HG03439 (cell line): ENCODE results near the gene GZMM.

Experiments
- ATAC-seq: cut with Tn5 transposase; IDR thresholded peaks from one replicate; pipeline ENCODE4 v1.9.1; 2021; ENCODE audit warnings: mild to moderate bottlenecking, moderate library complexity; ENCODE audit not compliant: unreplicated experiment

Gene GZMM

DNA sequence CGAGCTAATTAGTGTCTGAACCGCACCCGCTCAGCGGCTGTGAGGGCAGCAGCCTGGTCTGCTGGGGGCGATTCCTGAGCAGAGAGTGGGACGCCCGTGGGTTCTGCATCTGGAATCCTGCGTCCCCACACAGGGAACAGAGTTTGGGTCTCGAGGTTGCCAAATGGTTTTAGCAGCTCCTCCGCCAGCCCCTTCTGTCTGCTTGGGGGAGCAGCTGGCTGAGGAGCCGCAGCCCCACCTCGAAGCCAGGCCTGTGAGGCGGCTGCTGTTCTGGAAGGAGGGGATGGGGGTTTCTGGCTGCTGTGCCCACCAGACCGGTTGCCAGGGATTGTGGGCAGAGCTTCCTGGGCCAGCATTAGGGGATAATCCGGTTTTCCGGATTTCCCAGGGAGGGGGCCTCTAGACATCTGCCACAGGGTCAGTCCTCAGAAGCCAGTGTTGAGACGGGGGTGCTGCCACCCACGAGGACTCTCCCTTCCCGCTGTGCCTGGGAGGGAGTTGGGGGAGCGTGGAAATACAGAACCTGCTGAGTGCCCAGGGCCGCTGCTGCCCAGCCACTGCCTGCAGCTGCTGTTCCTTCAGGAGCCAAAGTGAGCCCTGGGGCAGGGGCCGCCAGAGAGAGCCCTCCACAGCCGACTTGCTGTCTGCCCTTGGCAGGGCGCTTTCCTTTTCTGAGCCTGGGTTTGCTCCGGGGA lies 10.3 kb upstream of the GZMM start:
- no peak for ATAC-seq

DNA sequence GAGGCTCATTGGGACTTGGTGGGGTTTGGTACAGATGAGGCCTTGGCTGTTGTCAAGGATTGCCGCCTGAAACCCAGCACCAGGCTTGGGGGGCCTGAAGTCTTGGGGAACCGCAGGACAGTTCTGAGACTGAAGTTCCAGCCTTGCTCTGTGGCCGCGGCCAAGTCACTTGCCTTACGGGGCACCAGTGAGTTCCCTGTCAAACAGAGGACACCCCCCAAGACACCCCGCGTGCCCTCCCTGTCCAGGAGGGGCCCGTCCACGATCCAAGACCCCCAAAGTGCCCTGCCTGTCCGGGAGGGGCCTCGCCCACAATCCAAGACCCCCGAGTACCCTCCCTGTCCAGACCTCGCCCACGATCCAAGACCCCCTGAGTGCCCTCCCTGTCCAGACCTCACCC lies 9.8 kb upstream of the GZMM start:
- ATAC-seq, result no peak

DNA sequence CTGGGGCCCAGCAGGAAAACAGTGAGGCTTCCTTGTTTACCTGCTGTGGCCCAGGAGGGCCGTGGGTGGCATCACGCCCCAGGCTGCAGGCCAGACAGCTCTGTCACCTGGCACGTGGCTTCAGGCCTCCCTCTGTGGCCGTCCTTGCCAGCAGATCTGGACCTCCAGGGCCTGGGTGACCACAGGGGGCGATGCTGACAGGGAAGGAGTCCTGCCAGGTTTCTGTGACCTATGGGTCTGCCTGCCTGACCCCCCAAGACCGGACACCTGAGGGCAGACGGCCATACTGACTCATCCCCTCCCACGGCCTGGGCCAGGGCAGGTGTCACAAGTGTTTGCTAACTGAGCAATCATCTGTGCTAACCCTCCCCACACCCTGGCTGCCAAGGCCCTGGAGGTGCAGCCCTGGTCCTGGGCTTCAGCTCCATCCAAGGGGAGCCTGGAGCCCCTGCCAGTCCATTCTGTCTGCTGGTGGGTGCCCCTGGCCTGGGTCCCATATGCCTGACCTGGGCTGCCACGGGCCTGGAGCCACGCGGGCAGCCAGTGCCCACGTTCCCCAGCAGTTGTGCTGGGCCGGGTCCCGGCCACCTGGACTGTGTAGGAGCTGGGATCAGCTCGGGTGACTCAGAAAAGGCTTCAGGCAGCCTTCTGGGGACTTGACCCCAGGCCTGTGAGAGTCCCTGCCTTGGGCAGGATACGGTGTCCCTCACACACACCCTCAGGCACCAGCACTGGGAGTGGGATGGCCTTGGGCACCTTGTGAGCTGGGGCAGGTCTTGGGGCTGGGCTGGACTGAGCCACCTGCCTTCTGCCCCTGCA lies 8.6 kb upstream of the GZMM start:
- ATAC-seq, result no peak

DNA sequence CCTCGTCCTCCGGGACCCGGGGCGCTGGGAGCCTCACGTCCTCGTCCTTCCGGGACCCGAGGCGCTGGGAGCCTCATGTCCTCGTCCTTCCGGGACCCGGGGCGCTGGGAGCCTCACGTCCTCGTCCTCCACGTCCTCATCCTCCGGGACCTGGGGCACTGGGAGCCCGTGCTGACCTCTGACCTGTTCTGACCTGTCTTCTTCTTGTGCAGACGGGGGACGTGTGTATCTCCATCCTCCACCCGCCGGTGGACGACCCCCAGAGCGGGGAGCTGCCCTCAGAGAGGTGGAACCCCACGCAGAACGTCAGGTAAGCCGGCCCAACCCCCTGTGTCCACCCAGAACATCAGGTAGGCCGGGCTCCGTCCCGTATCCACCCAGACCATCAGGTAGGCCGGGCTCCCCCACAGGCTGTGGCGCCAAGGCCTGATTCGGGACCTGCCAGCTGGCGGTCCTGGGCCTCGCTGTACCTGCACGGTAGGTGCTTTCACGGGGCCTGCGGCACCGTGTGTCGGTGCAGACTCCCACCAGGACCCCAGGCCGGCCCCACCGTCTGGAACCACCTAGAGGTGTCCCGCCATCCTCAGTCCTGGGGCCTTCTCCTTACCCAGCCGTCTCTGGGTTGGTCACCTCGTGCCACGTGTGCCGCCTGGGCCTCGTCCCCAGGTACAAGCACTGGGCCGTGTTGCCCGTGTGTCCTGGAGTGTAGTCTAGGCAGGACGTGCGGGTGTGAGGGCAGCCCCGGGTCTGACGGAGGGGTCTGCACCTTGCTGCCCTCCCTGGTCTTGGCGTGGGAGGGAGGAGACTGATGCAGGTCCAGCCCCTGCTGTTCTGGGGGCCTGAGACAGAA lies 7.6 kb upstream of the GZMM start:
- ATAC-seq, result no peak

DNA sequence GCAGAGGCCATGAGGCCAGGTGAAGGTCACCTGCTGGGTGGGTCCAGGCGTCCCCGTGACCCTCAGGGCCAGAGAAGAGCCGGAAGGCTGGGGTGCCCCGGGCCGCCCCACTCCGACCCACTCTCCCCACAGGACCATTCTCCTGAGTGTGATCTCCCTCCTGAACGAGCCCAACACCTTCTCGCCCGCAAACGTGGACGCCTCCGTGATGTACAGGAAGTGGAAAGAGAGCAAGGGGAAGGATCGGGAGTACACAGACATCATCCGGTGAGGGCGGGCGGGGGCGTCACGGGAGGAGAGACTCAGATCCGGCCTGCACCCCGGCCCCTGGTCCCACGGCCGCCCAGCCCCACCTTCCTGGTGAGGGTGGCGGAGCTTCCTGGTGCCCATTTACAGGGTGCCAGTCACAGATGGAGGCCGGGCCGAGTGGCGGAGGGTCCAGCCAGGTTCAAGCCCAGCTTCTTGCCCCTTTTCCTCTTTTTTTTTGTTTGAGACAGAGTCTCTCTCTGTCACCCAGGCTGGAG lies 6.9 kb upstream of the GZMM start:
- no peak for ATAC-seq

DNA sequence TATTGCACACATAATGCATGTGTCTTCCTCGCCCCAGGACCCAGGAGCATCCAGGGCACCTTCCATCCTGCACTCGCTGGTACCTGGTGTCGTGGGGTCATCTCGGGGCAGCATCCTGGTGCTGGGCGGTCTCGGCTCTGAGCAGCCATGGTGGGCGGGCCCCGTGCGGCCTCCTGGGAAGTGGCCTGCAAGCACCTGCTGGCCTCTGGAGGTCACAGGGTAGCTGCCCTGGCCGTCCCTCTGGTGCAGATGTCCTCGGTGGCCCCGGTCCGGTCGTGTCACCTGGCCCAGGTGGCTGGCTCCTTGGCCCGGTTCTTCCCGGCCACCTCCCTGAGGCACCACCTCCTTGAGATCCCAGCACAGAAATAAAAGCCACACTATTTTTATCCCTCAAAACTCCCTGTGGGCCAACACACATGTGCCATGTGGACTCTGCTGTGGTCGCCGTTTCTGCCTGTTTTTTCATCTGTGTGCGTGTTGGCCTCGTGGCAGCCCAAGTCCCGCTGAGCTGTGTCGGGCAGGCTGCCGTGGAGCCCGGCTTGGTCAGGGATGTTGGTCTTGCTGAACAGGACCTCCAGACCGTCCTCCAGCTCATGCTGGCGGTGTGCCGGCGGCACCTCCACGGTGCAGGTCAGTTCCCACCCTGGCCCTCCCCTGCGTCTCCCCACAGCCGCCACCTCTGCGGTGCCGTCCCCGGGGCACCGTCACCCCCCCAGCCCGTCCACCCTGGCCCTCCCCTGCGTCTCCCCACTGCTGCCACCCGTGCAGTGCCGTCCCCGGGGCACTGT lies 5.0 kb upstream of the GZMM start:
- ATAC-seq, result no peak

DNA sequence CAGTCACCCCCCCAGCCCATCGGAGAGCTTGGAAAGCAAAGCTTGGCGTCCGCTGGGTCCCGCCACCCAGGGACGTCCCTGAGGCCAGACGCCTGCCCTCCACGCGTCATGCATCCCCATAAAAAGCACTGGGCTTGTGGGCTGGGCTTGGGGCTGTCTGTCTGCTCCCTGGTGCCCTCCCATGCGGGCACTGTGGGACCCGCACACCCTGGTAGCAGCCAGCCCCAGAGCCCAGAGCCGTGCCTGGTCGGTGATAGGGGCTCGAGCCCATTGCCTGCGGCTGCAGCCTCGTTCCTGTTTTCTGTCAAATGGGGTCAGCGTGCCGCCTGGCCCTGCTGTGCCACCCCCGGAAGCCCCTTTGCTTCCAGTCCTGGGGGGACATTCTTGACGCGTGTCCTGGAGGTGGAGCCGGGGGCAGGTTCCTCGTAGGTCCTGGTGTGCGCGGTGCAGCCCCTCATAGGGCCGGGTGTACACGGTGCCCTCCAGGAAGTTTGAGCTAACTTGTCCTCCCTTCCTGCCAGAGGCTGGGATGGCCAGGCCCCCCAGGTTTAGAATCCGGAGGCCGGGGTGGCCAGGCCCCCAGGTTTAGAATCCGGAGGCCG lies 4.3 kb upstream of the GZMM start:
- no peak for ATAC-seq

DNA sequence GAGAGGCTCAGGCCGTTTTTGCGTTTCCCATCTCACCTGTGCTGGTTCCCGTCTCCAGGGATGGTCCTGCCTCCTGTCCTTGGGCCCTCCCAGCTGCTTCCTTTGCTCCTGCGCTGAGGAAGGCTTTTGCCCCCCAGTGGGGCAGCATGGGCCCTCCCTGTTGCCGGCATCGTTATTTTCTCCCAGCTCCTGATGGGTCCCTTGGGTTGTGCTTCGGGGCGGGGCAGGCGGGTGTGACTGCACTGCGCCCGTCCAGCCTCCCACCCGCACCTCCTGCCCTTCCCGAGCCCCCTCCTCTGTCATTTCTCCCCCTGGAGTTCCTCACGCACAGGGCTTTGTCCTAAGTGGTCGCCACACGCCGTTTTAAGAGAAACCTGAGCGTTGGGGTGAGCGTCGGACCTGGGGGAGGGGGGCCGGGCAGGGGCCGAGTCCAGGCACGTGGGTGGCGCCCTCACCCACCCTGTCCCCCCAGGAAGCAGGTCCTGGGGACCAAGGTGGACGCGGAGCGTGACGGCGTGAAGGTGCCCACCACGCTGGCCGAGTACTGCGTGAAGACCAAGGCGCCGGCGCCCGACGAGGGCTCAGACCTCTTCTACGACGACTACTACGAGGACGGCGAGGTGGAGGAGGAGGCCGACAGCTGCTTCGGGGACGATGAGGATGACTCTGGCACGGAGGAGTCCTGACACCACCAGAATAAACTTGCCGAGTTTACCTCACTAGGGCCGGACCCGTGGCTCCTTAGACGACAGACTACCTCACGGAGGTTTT lies 2.8 kb upstream of the GZMM start:
- no peak for ATAC-seq

DNA sequence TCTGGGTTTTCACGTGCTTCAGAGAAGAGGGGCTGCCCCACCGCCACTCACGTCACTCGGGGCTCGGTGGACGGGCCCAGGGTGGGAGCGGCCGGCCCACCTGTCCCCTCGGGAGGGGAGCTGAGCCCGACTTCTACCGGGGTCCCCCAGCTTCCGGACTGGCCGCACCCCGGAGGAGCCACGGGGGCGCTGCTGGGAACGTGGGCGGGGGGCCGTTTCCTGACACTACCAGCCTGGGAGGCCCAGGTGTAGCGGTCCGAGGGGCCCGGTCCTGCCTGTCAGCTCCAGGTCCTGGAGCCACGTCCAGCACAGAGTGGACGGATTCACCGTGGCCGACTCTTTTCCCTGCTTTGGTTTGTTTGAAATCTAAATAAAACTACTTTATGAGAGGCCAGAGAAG lies 2.2 kb upstream of the GZMM start:
- no peak for ATAC-seq

DNA sequence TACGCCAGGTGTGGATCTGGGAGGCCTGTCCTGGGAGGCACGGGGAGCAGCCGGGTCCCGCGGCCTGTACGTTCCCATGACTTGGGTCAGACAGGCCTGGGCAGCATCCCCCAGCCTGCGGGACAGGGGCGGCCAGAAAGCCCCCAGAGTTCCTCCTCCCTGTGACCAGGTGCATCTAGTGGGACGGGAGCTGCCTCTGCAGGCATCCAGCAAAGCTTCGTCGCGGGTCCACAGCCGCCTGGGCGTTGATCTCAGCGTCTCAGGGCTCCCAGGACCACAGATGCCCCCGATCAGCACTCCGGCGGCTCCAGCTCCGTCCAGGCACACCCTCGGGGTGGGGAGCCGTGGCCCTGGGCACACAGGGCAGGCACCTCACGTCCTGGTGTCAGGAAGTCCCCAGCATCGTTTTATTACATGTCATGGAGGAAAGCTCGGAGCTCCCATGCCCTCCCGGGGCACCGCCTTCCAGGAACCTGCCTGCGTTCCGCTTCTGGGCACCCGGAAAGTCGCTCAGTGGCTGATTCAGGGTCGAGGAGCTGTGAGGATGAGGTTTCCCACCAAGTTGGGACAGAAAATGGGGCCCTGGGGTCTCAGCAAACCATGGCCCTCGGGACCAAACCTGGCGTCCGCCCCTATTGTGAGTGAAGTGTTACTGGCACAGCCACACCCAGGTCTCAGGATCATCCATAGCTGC lies 1.5 kb upstream of the GZMM start:
- no peak for ATAC-seq

DNA sequence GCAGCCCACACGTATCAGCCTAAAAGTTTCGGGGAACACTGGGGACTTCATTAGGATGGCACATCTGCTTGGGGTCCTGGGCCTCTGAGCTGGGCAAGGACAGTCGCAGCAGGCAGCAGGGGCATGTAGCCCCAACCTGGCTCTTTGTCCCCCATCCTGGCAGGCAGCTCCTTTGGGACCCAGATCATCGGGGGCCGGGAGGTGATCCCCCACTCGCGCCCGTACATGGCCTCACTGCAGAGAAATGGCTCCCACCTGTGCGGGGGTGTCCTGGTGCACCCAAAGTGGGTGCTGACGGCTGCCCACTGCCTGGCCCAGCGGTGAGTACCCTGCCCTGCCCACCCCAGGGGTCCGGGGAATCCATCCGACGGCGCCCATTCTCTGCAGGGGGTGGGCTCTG lies 3.3 kb downstream of the GZMM start:
- no peak for ATAC-seq

DNA sequence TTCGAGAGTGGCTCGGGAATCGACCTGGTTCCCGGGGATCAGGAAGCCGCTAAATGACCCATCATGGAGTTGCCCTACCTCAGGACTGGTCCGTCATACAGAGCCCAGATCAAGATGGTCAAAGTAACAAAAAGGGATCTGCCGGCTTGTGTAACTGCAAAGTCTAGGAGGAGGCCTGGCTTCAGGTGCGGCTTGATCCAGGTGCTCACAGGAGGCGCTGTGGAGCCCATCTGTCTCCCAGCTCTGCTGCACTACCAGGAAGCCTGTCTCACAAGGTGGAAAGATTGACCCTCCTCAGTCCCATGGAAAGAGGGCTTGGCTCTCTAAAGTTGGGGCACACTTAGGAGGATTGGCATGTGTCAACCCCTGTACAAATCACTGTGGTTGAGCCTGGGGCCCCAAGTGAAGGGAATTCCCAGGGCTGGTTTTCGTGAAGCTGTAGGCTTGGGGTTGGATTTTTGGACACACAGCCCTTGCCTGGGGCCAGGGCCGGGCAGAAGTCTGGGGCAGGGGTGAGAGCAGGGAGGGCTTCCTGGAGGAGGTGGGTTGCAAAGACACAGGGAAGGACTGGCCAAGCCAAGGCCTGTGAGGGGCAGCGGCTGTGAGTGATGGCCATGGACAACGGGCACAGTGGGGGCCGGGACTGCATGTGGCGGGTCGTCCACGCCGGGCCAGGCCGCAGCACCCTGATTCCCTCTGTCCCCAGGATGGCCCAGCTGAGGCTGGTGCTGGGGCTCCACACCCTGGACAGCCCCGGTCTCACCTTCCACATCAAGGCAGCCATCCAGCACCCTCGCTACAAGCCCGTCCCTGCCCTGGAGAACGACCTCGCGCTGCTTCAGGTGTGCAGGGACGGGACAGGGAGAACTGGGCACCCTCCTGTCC lies 4.2 kb downstream of the GZMM start:
- no peak for ATAC-seq

DNA sequence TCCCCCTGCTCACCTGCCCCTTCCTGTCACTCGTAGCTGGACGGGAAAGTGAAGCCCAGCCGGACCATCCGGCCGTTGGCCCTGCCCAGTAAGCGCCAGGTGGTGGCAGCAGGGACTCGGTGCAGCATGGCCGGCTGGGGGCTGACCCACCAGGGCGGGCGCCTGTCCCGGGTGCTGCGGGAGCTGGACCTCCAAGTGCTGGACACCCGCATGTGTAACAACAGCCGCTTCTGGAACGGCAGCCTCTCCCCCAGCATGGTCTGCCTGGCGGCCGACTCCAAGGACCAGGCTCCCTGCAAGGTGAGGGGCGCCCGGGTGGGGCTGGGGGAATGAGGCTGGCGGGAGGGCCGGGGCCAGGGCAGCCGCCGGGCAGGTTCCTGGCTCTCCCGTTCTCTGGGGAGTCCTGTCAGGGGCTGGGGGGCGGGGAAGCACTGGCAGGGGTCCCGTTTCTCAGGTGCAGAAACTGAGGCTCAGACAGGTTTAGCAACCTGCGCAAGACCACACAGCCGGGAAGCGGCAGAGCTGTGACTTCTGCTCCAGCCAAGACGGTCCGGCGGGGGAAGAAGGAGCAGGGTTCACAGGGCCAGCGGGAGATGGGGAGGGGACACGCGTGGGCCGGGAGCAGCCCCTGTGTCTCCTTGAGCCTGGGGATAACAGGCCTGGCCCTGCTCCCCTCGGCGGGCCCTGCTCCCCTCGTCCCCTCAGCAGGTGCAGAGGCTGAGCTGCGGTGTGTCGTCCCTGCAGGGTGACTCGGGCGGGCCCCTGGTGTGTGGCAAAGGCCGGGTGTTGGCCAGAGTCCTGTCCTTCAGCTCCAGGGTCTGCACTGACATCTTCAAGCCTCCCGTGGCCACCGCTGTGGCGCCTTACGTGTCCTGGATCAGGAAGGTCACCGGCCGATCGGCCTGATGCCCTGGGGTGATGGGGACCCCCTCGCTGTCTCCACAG lies 5.3 kb downstream of the GZMM start:
- ATAC-seq, result no peak

DNA sequence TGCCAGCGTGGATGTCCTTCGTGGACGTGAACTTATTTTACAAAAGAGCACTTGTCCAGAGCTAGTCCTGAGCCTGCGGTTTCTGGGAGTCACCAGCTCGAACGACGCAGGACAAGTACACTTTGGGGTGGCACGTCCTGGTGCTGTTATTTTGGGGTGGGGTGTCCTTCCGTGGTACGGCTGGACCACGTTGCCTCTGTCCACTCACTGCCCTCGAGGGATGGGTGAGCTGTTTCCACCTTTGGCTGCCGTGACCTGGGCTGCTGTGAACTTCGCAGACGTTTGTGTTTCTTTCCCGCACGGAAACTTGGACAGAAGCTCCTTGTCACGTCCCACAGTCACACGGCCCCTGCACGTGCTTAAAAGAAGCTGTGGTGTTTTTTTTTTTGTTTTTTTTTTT lies 11.0 kb downstream of the GZMM start:
- no peak for ATAC-seq

DNA sequence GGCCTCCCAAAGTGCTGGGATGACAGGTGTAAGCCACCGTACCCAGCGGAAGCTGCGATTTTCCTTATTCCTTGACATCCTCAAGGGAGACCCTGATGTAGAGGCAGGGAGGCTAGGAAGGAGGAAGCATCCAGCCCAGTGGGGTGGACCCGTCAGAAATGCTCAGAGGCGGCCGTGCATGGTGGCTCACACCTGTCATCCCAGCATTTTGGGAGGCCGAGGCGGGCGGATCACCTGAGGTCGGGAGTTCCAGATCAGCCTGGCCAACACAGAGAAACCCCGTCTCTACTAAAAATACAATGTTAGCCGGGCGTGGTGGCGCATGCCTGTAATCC lies 11.6 kb downstream of the GZMM start:
- no peak for ATAC-seq

DNA sequence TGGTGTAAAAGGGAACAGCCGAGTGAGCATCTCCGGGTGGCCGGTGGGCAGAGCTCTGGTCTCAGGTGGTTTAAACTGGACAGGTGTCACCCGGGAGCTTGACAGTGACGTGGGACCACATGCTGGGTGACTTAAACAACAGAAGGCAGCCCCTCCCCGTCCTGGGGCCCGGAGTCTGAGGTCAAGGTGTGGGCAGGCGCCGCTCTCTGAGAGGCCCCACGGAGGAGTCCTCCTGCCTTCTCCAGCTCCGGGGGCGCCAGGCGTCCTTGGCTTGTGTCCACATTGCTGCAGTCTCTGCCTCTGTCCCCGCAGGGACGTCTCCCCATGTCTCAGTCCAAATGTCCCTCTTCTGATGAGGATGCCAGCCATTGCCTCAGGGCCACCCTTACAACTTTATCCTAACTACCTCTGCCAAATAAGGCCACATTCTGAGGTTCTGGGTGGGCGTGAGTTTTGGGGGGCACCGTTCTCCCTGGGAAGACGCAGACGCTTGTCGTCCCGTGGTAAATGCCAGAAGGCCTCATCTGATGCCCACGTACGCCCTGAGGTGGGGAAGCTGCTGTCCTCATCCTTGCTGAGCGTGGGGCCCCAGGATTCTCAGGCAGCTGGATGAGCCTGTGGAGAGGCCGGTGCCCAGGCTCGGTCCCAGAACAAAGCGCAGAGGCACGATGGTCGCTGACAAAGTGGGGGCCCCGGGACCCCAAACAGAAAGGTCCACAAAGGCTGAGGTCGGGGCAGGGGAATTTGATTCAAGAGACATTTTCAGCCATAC lies 12.9 kb downstream of the GZMM start:
- no peak for ATAC-seq
